ENCODE data around the gene MAP6D1. TPM values are rescaled to one million over a fixed set of nuclear protein-coding genes. Genes with fewer than 3 reads are reported as not detected.

The MAP6D1 gene
- polyA plus RNA-seq, 1 donor from 2014 or later = 3.1 TPM

Other genes with a start within 250 kb of the MAP6D1 start
- gene KLHL24, start 190.0 kb downstream of the MAP6D1 start, polyA plus RNA-seq = 86.1 and 92.1 TPM in 2 replicates
- 46.1 and 46.2 TPM in 2 replicates for gene YEATS2, start 127.8 kb downstream of the MAP6D1 start, polyA plus RNA-seq
- 59.2 and 67.9 TPM in 2 replicates for gene PARL, start 59.3 kb upstream of the MAP6D1 start, polyA plus RNA-seq
- 227 and 237 TPM in 2 replicates for gene ABCC5, start 192.3 kb upstream of the MAP6D1 start, polyA plus RNA-seq
- not detected in 2 replicates for gene HTR3D, start 206.2 kb upstream of the MAP6D1 start, polyA plus RNA-seq
- not detected in 2 replicates for gene HTR3C, start 227.5 kb upstream of the MAP6D1 start, polyA plus RNA-seq

Measured in neural cell (in vitro differentiated cells).